ENCODE results near the gene SORBS1.

Gene SORBS1

GRCh38 chr10:95360122-95360714, 201.0 kb downstream of the SORBS1 start:
- DNase-seq (ENCODE audit: low spot score), result no peak
- Histone ChIP-seq H3K4me3 (no peak overlapping the region), H3K27ac (peak overlapping the region in 1 of 2 donors; percentile 13)
- TF ChIP-seq, protein P1, sequence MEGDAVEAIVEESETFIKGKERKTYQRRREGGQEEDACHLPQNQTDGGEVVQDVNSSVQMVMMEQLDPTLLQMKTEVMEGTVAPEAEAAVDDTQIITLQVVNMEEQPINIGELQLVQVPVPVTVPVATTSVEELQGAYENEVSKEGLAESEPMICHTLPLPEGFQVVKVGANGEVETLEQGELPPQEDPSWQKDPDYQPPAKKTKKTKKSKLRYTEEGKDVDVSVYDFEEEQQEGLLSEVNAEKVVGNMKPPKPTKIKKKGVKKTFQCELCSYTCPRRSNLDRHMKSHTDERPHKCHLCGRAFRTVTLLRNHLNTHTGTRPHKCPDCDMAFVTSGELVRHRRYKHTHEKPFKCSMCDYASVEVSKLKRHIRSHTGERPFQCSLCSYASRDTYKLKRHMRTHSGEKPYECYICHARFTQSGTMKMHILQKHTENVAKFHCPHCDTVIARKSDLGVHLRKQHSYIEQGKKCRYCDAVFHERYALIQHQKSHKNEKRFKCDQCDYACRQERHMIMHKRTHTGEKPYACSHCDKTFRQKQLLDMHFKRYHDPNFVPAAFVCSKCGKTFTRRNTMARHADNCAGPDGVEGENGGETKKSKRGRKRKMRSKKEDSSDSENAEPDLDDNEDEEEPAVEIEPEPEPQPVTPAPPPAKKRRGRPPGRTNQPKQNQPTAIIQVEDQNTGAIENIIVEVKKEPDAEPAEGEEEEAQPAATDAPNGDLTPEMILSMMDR (IDR thresholded peaks at IDR 0.05), result no peak

- TF ChIP-seq, protein P1 (IDR thresholded peaks at IDR 0.05), result no peak
- no peak for DNase-seq (ENCODE audit: low spot score)
- H3K4me3 ChIP-seq, result no peak overlapping the region
- peak overlapping the region in 1 of 2 donors; percentile 33 for H3K27ac ChIP-seq
Observed at GRCh38 chr10:95359466-95359865, 201.7 kb downstream of the SORBS1 start.

DNA sequence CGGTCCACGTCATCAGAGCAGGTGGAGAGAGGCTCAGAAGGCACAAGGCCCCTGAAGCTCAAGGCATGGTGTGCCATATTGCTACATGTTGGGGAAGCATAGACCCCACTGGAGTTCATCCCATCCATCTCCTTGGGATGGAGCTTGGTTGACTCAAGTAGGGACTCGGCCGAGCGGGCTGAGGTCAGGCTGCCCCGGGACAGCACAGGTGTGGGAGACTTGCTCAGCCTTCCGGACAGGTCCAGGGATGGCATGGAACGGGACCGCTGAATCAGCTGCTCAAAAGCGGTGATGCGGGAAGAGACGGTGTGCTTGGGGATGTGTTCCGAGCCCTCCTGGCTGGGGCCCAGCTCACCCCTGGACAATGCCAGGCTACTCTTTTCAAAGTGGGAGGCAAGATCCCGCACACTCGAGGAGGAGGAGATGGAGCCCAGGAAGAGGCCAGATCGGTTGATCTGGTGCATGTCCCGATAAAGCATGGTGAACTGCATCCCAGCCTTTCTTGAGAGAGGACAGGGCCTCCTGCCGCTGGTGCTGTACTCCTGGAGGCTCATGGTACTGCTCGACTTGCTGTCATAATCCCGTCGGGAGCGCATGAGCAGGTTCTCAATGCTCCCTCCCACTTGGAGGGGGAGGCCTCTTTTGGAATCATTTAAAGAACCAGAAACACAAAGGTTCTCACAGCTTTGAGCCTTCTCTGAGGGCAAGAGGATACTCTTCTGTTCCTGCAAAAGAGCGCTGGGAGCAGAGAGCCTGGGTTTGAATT, 204.8 kb downstream of the SORBS1 start:
- Histone ChIP-seq H3K27ac (peak overlapping the region in 1 of 2 donors; percentile 29), H3K4me3 (no peak overlapping the region)
- DNase-seq (ENCODE audit: low spot score), result no peak
- TF ChIP-seq, protein P1 (IDR thresholded peaks at IDR 0.05), result no peak

DNA sequence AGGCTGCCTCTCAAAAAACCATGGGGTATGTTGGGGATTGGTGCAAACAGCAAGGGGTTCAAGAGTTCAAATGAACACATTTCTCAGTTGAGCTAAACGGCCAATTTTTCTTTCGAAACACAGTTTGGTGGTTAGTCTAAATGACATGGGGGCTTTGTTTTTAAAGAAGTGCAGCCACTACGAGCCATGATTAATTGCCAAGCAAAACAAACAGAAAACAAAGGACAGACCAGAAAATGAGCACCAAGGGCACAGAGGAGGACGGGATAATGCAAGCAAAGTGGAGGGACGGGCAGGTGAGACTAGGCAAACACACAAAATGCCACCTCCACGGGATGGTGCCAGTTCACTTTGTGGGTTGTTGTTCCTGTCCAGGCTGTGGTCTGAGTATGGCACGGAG, 205.9 kb downstream of the SORBS1 start:
- no peak overlapping the region for H3K4me3 ChIP-seq
- H3K27ac ChIP-seq, result peak overlapping the region in 1 of 2 donors; percentile 29
- no peak for DNase-seq (ENCODE audit: low spot score)
- TF ChIP-seq, protein P1 (IDR thresholded peaks at IDR 0.05), result no peak

GRCh38 chr10:95354110-95354509, 207.1 kb downstream of the SORBS1 start:
- no peak overlapping the region for H3K27ac ChIP-seq
- no peak overlapping the region for H3K4me3 ChIP-seq
- no peak for DNase-seq (ENCODE audit: low spot score)
- TF ChIP-seq, protein P1 (IDR thresholded peaks at IDR 0.05), result no peak

GRCh38 chr10:95353123-95353522, 208.0 kb downstream of the SORBS1 start:
- H3K27ac ChIP-seq, result peak overlapping the region in 1 of 2 donors; percentile 47
- TF ChIP-seq, protein P1 (IDR thresholded peaks at IDR 0.05), result no peak

DNA sequence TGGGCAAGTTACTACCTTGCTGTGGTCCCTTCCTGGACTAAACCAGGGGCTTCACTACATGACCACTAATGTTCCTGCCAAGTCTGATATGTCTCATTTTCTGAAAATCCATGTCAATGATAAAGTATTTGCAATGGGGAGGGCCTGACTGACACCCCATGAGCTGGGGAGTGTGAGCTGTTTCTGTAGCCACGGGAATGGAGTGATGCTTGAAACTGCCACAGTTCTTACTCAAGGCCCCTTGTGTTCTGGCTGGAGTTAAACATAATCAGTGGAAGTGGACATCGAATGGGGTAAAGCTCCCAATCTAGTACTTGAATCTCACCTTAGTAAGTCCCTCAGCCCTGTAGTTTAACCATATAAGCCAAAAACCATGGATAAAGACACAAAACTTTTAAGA, 208.5 kb downstream of the SORBS1 start:
- TF ChIP-seq, protein P1 (IDR thresholded peaks at IDR 0.05), result no peak
- DNase-seq (ENCODE audit: low spot score), result no peak
- Histone ChIP-seq H3K27ac (peak overlapping the region in 1 of 2 donors; percentile 47), H3K4me3 (no peak overlapping the region)

More at GRCh38 chr10:95353123-95353522, 208.0 kb downstream of the SORBS1 start:
- no peak for DNase-seq (ENCODE audit: low spot score)
- H3K4me3 ChIP-seq, result no peak overlapping the region

Data from coronary artery (tissue), 2 donors.